Measurements from ENCODE around the gene PYDC1. TPM values are rescaled to one million over a fixed set of nuclear protein-coding genes. Genes with fewer than 3 reads are reported as not detected.
"Not testable (repeated sequence)": the region's sequence is repeated elsewhere in the genome, so short reads cannot be mapped to it uniquely, and the experiment has no call there.

PYDC1 gene
- total RNA-seq, 1 donor = not detected

GRCh38 chr16:31202414-31203375 lies 14.2 kb downstream of the PYDC1 start, which contains the start of gene PYCARD:
PYCARD (minus strand) TSS chr16:31202760; CDS start chr16:31202690, 70 bp downstream.
- Histone ChIP-seq H3K27ac (ENCODE audit: low read depth, low read length) (no peak within 1 kb of the TSS), H3K4me3 (ENCODE audit: insufficient read depth, low read length) (peak within 1 kb of the TSS; percentile 80), H3K36me3 (ENCODE audit: insufficient read depth, low read length) (peaks cover 12% of the 10 kb centered on the region), H3K4me2 (ENCODE audit: insufficient read depth, low read length) (peak within 1 kb of the TSS; percentile 79), H2AFZ (ENCODE audit: low read length) (peak within 1 kb of the TSS; percentile 29), H3K27me3 (ENCODE audit: insufficient read depth, low read length) (peaks cover 5% of the 10 kb centered on the region), H3K9me3 (ENCODE audit: low read depth, low read length) (no peaks in the 10 kb centered on the region), H3K79me2 (ENCODE audit: insufficient read depth, low read length) (no peaks in the 10 kb centered on the region), H4K20me1 (ENCODE audit: insufficient read depth, low read length) (peaks cover 7% of the 10 kb centered on the region), H3K4me1 (ENCODE audit: insufficient read depth, low read length) (peaks cover 11% of the 10 kb centered on the region)
- no peak for TF ChIP-seq CTCF (IDR thresholded peaks at IDR 0.05; ENCODE audit: extremely low read depth, low read depth, low read length)
- DNase-seq (ENCODE audit: insufficient read length, low spot score, missing footprints) = peak; percentile 94

DNA sequence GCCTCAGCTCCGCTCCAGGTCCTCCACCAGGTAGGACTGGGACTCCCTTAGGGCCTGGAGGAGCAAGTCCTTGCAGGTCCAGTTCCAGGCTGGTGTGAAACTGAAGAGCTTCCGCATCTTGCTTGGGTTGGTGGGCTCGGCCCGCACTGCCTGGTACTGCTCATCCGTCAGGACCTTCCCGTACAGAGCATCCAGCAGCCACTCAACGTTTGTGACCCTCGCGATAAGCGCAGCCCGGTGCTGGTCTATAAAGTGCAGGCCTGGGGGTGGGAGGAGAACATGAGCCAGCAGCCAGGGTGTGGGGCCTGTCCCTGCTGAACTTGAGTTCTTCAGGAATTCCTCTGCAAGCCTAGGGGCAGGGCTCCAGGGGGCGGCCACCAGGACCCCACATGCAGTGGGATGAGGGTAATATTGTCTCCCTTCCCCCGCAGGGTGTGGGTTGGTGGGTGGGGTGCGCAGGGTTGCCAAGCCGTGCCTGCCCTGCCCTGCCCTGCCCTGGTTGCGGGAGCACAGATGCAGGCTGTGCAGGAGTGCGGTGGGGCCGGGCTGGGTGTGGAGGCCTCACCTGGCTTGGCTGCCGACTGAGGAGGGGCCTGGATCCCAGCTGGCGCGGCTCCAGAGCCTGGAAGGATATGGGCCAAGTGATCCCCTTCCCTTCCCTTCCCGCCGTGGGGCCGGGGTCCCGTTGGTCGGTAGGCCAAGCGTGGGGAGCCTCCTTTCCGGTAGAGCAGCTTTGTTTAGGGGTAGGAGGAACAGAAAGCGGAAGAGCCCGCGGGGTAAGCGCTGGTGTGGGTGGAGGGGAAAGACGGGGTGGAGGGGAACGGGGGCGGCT lies 15.1 kb downstream of the PYDC1 start:
- Histone ChIP-seq H3K27ac (ENCODE audit: low read depth, low read length) (no peak overlapping the region), H3K4me1 (ENCODE audit: insufficient read depth, low read length) (peaks cover 11% of the 10 kb centered on the region), H4K20me1 (ENCODE audit: insufficient read depth, low read length) (peaks cover 9% of the 10 kb centered on the region), H3K36me3 (ENCODE audit: insufficient read depth, low read length) (peaks cover 20% of the 10 kb centered on the region), H3K9me3 (ENCODE audit: low read depth, low read length) (no peaks in the 10 kb centered on the region), H3K27me3 (ENCODE audit: insufficient read depth, low read length) (peaks cover 3% of the 10 kb centered on the region), H3K4me2 (ENCODE audit: insufficient read depth, low read length) (peak overlapping the region; percentile 79), H3K79me2 (ENCODE audit: insufficient read depth, low read length) (no peaks in the 10 kb centered on the region), H2AFZ (ENCODE audit: low read length) (no peak overlapping the region), H3K4me3 (ENCODE audit: insufficient read depth, low read length) (peak overlapping the region; percentile 80)
- TF ChIP-seq CTCF (IDR thresholded peaks at IDR 0.05; ENCODE audit: extremely low read depth, low read depth, low read length) = no peak
- peak; percentile 83 for DNase-seq (ENCODE audit: insufficient read length, low spot score, missing footprints)

- H3K4me2 ChIP-seq (ENCODE audit: insufficient read depth, low read length) = peak overlapping the region; percentile 79
- peak; percentile 83 for DNase-seq (ENCODE audit: insufficient read length, low spot score, missing footprints)
Measured at GRCh38 chr16:31200821-31201568, 15.9 kb downstream of the PYDC1 start.

DNA sequence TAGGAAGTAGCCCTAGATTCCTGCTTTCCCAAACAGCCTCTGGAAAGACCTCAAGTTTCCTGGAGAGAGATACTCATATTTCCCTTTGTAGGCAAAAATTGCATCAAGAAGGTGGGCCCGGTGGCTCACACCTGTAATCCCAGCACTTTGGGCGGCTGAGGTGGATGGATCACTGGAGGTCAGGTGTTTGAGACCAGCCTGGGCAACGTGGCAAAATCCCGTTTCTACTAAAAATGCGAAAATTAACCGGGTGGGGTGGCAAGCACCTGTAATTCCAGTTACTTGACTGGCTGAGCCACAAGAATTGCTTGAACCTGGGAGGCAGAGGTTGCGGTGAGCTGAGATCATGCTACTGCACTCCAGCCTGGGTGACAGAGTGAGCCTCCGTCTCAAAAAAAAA lies 16.8 kb downstream of the PYDC1 start:
- H3K4me3 ChIP-seq (ENCODE audit: insufficient read depth, low read length); H2AFZ ChIP-seq (ENCODE audit: low read length); H3K9me3 ChIP-seq (ENCODE audit: low read depth, low read length); H3K27me3 ChIP-seq (ENCODE audit: insufficient read depth, low read length); H3K27ac ChIP-seq (ENCODE audit: low read depth, low read length); H3K4me2 ChIP-seq (ENCODE audit: insufficient read depth, low read length); H3K79me2 ChIP-seq (ENCODE audit: insufficient read depth, low read length); DNase-seq (ENCODE audit: insufficient read length, low spot score, missing footprints): not testable (repeated sequence)
- Histone ChIP-seq H4K20me1 (ENCODE audit: insufficient read depth, low read length) (peaks cover 16% of the 10 kb centered on the region), H3K36me3 (ENCODE audit: insufficient read depth, low read length) (peaks cover 36% of the 10 kb centered on the region), H3K4me1 (ENCODE audit: insufficient read depth, low read length) (peaks cover 11% of the 10 kb centered on the region)

More at GRCh38 chr16:31200821-31201568, 15.9 kb downstream of the PYDC1 start:
- Histone ChIP-seq H3K9me3 (ENCODE audit: low read depth, low read length) (no peaks in the 10 kb centered on the region), H3K4me1 (ENCODE audit: insufficient read depth, low read length) (peaks cover 11% of the 10 kb centered on the region), H3K27ac (ENCODE audit: low read depth, low read length) (no peak overlapping the region), H3K4me3 (ENCODE audit: insufficient read depth, low read length) (no peak overlapping the region), H4K20me1 (ENCODE audit: insufficient read depth, low read length) (peaks cover 15% of the 10 kb centered on the region), H3K27me3 (ENCODE audit: insufficient read depth, low read length) (no peaks in the 10 kb centered on the region), H3K36me3 (ENCODE audit: insufficient read depth, low read length) (peaks cover 27% of the 10 kb centered on the region), H2AFZ (ENCODE audit: low read length) (no peak overlapping the region), H3K79me2 (ENCODE audit: insufficient read depth, low read length) (no peaks in the 10 kb centered on the region)
- no peak for TF ChIP-seq CTCF (IDR thresholded peaks at IDR 0.05; ENCODE audit: extremely low read depth, low read depth, low read length)

Measured in osteoblast (primary cell).